Measurements from ENCODE around the gene SHISA8. TPM values are rescaled to one million over a fixed set of nuclear protein-coding genes. Genes with fewer than 3 reads are reported as not detected.

SHISA8 gene
- total RNA-seq, 4 donors from 2014 or later = not detected

- H3K4me3 ChIP-seq = no peak overlapping the region
- H3K36me3 ChIP-seq = peaks cover 0 to 100% of the 10 kb centered on the region in 2 donors
- no peaks in the 10 kb centered on the region for H3K27me3 ChIP-seq
- TF ChIP-seq EP300 (IDR thresholded peaks at IDR 0.05) (no peak), CTCF (IDR thresholded peaks at IDR 0.05) (no peak), POLR2A (IDR thresholded peaks at IDR 0.05) (no peak), POLR2AphosphoS5 (IDR thresholded peaks at IDR 0.05) (no peak)
- 63% methylated on average over 2 of the region's 5 CpGs; no CpG with 5 or more reads in 1 of the 2 donors for WGBS, 2 donors (ENCODE audit: low coverage in 1 of 2)
- no peak overlapping the region for H3K27ac ChIP-seq
- no peaks in the 10 kb centered on the region for H3K4me1 ChIP-seq
- no peaks in the 10 kb centered on the region for H3K9me3 ChIP-seq
- ATAC-seq = no peak
These were observed 15.8 kb downstream of the SHISA8 start for GRCh38 chr22:41899110-41899509.

DNA sequence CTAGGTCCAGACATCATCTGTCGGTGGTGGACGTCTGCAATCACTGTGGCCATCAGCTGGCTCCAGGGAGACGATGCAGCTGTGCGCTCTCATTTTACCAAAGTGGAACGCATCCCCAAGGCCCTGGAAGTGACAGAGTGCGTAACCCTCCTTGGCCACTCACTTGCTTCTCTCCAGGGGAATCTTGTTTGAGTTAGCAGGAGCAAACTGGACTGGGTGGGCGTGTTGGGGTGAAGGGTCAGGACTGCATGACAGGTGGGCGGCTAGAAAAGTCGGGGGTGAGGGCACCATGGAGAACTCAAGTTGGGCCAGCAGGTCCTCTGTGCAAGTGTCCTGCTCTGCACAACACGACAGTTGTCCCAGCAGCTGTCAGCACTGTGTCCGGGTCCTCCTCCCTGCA is 16.2 kb downstream of the SHISA8 start:
- H3K27ac ChIP-seq = no peak overlapping the region
- H3K36me3 ChIP-seq = peaks cover 0 to 100% of the 10 kb centered on the region in 2 donors
- TF ChIP-seq POLR2AphosphoS5 (IDR thresholded peaks at IDR 0.05) (no peak), EP300 (IDR thresholded peaks at IDR 0.05) (no peak)
- no peak overlapping the region for H3K4me3 ChIP-seq
- no peaks in the 10 kb centered on the region for H3K27me3 ChIP-seq
- no peak for ATAC-seq
- WGBS, 2 donors (ENCODE audit: low coverage in 1 of 2) = 87% methylated on average over 8 of the region's 11 CpGs; no CpG with 5 or more reads in 1 of the 2 donors
- H3K4me1 ChIP-seq = no peaks in the 10 kb centered on the region
- H3K9me3 ChIP-seq = no peaks in the 10 kb centered on the region

- Histone ChIP-seq H3K36me3 (peaks cover 0 to 98% of the 10 kb centered on the region in 2 donors), H3K4me3 (no peak overlapping the region), H3K4me1 (no peaks in the 10 kb centered on the region), H3K27ac (no peak overlapping the region), H3K9me3 (no peaks in the 10 kb centered on the region), H3K27me3 (no peaks in the 10 kb centered on the region)
- no peak for TF ChIP-seq EP300 (IDR thresholded peaks at IDR 0.05)
- no peak for TF ChIP-seq POLR2AphosphoS5 (IDR thresholded peaks at IDR 0.05)
- no peak for TF ChIP-seq POLR2A (IDR thresholded peaks at IDR 0.05)
- TF ChIP-seq CTCF (IDR thresholded peaks at IDR 0.05) = no peak
- 66 to 83% methylated on average over 4 to 6 of the region's 7 CpGs for WGBS, 2 donors (ENCODE audit: low coverage in 1 of 2)
- ATAC-seq = no peak
These were observed 21.1 kb downstream of the SHISA8 start for GRCh38 chr22:41893591-41894375.

DNA sequence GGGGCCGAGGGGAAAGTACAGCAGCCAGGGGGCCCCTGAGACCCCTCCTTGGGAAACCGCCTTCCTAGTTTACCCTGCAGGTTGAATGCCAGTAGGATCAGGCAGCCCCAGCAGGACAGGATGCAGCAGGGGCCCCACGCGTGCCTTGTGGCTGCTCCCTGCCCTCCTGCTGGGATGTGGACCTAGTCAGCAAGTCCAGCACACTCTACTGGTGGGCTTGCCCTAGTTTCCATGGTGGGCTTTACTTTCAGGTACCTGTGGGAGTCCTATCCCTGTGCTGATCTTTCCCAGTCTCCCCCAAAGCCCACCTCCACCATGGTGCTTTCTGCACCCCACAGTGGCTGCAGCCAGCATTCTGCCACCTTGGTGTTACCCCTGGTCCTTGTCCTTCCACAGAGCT is 22.2 kb downstream of the SHISA8 start:
- H3K4me3 ChIP-seq = no peak overlapping the region
- H3K4me1 ChIP-seq = no peaks in the 10 kb centered on the region
- ATAC-seq = no peak
- TF ChIP-seq EP300 (IDR thresholded peaks at IDR 0.05) (no peak), POLR2AphosphoS5 (IDR thresholded peaks at IDR 0.05) (no peak), CTCF (IDR thresholded peaks at IDR 0.05) (no peak), POLR2A (IDR thresholded peaks at IDR 0.05) (no peak)
- no peaks in the 10 kb centered on the region for H3K9me3 ChIP-seq
- WGBS, 2 donors (ENCODE audit: low coverage in 1 of 2) = no CpG with 5 or more reads among the region's 4 CpGs
- no peak overlapping the region for H3K27ac ChIP-seq
- H3K36me3 ChIP-seq = peaks cover 0 to 98% of the 10 kb centered on the region in 2 donors
- H3K27me3 ChIP-seq = no peaks in the 10 kb centered on the region

GRCh38 chr22:41891407-41891806 is 23.5 kb downstream of the SHISA8 start:
- no peaks in the 10 kb centered on the region for H3K9me3 ChIP-seq
- TF ChIP-seq POLR2A (IDR thresholded peaks at IDR 0.05) (no peak), CTCF (IDR thresholded peaks at IDR 0.05) (no peak), EP300 (IDR thresholded peaks at IDR 0.05) (no peak), POLR2AphosphoS5 (IDR thresholded peaks at IDR 0.05) (no peak)
- H3K4me3 ChIP-seq = no peak overlapping the region
- no peaks in the 10 kb centered on the region for H3K4me1 ChIP-seq
- H3K27ac ChIP-seq = no peak overlapping the region
- no peak for ATAC-seq
- WGBS, 2 donors (ENCODE audit: low coverage in 1 of 2) = 87 to 97% methylated on average over 3 to 7 of the region's 9 CpGs
- peaks cover 0 to 98% of the 10 kb centered on the region in 2 donors for H3K36me3 ChIP-seq
- no peaks in the 10 kb centered on the region for H3K27me3 ChIP-seq

All from gastroesophageal sphincter (tissue), 4 donors.